ENCODE results near the gene LCE2A.

DNA sequence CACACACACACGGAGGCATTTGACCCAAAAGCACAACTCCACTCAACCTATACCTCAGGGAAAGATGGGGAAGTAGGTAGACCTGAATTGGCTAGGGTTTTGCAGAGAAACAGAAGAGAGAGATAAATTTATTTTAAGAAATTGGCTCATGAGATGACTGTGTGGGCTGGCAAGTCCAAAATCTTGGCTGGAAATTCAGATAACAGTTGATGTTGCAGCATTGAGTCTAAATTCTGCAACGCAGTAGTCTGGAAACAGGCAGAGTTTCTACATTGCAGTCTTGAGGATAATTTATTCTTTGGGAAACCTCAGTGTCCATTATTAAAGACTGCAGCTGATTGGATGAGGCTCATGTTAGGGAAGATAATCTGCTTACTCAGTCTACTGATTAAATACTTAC lies 16.5 kb upstream of the LCE2A start:
- TF ChIP-seq CTCF (IDR thresholded peaks at IDR 0.05): no peak
- no peak for TF ChIP-seq EZH2 (IDR thresholded peaks at IDR 0.05; ENCODE audit: borderline replicate concordance, insufficient read depth, low read depth, low read length, poor library complexity, severe bottlenecking)
